Body of pancreas (tissue), 4 donors: Measurements from ENCODE around the gene GOT1.

ENCODE experiments used
- CTCF ChIP-seq, 7 experiments: fragments of 450-650 bp in 4 of 7; fragments of 200-600 bp in 3 of 7; sonication (generic) in 3 of 7; IDR thresholded peaks; one replicate each; pipeline ENCODE4 v1.5.1; 2016 to 2019; ENCODE audit warnings: antibody characterized with exemption in 7 of 7
- POLR2A ChIP-seq, 3 donors: fragments of 450-650 bp; IDR thresholded peaks; one replicate each; pipeline ENCODE4 v1.6.1; 2016; ENCODE audit warnings: antibody characterized with exemption in 3 of 3, mild to moderate bottlenecking in 2 of 3

DNA sequence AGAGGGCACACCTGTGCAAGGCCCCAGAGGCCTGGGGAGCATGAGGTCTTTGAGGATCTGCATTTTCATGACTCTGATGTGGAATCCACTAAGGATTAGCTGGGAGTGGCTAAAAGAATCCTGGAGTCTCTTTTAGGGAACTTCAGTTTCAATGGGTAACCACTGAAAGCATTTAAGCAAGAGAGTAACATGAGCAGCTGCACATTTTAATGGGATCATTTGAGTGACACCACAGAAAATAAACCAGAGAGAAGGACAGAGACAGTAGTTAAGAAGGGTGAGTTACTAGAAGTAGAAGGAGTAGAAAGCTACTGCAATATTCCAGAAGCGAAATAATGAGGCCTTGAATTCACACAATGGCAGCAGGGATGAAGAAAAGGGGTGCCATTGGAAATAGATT is 5.2 kb downstream of the GOT1 start:
- TF ChIP-seq CTCF (IDR thresholded peaks at IDR 0.05) (no peak), POLR2A (IDR thresholded peaks at IDR 0.05) (no peak)
